Measurements from ENCODE around the gene AP3S2.
"Not testable (repeated sequence)": the region's sequence is repeated elsewhere in the genome, so short reads cannot be mapped to it uniquely, and the experiment has no call there.

Gene AP3S2

GRCh38 chr15:89797678-89798201 is 96.1 kb downstream of the AP3S2 start:
- DNase-seq: no peak

GRCh38 chr15:89795996-89796395 is 97.8 kb downstream of the AP3S2 start:
- DNase-seq: no peak

GRCh38 chr15:89794627-89795241 is 99.1 kb downstream of the AP3S2 start:
- DNase-seq: no peak

GRCh38 chr15:89792106-89792805 is 101.5 kb downstream of the AP3S2 start:
- DNase-seq: no peak

- DNase-seq: no peak
These were observed 103.1 kb downstream of the AP3S2 start for GRCh38 chr15:89790661-89791060.

GRCh38 chr15:89790206-89790605 is 103.6 kb downstream of the AP3S2 start:
- no peak for DNase-seq

GRCh38 chr15:89788585-89788984 is 105.2 kb downstream of the AP3S2 start:
- DNase-seq: not testable (repeated sequence)

GRCh38 chr15:89787944-89788343 is 105.8 kb downstream of the AP3S2 start:
- no peak for DNase-seq

GRCh38 chr15:89785774-89786140 is 108.0 kb downstream of the AP3S2 start:
- no peak for DNase-seq

GRCh38 chr15:89785064-89785773 is 108.6 kb downstream of the AP3S2 start:
- no peak for DNase-seq

GRCh38 chr15:89784686-89784960 is 109.2 kb downstream of the AP3S2 start:
- no peak for DNase-seq

GRCh38 chr15:89783861-89784685 is 109.7 kb downstream of the AP3S2 start:
- no peak for DNase-seq

- DNase-seq: no peak
These were observed 110.5 kb downstream of the AP3S2 start for GRCh38 chr15:89783111-89783860.

GRCh38 chr15:89782619-89782950 is 111.2 kb downstream of the AP3S2 start:
- DNase-seq: not testable (repeated sequence)

GRCh38 chr15:89781891-89782618 is 111.7 kb downstream of the AP3S2 start:
- no peak for DNase-seq

- DNase-seq: no peak
These were observed 112.7 kb downstream of the AP3S2 start for GRCh38 chr15:89781055-89781454.

GRCh38 chr15:89780601-89781000 is 113.2 kb downstream of the AP3S2 start:
- DNase-seq: no peak

Data from NCI-H2029 (cell line).